HepG2 (cell line): ENCODE results near the gene TOP1. TPM values are rescaled to one million over a fixed set of nuclear protein-coding genes. Genes with fewer than 3 reads are reported as not detected.

Experiments used
- ATAC-seq: fragments of 200-7000 bp; cut with Tn5 transposase; 3 replicates; pipeline ENCODE4 v1.9.1; 2020; ENCODE audit warnings: mild to moderate bottlenecking, moderate library complexity
- BruUV-seq: library from RNA; stranded (reverse); fragments of 400-500 nt; replicated peaks from 2 replicates; lab custom pipeline; 2021; lab: Mats Ljungman, UMichigan
- CTCF ChIA-PET: fragments of 300-600 bp; formaldehyde crosslinking; extraction: SDS; loops from one replicate; lab custom pipeline; 2021; ENCODE audit warnings: low total read pairs, inconsistent platforms, low intra/inter-chr PET ratio; lab: Yijun Ruan, JAX
- POLR2A ChIA-PET: fragments of 350-600 bp; sonication (Branson Sonifier 250); formaldehyde crosslinking; loops from one replicate; lab custom pipeline; 2020; ENCODE audit warnings: antibody characterized with exemption, inconsistent platforms; lab: Yijun Ruan, JAX
- DNase-seq: peaks from one replicate; pipeline ENCODE4 v3.0.0-alpha.2; 2015; ENCODE audit warnings: low spot score
- FAIRE-seq: peaks from 3 replicates; lab custom pipeline; 2011; peaks lifted over from hg19 to GRCh38; lab: Jason Lieb, UNC
- H2AFZ ChIP-seq: one replicate; pipeline ENCODE4 v1.6.1; 2011; ENCODE audit warnings: low read length, inconsistent platforms
- H3K27ac ChIP-seq: fragments of 300-600 bp; 3 replicates; pipeline ENCODE4 v1.8.0; 2011; ENCODE audit warnings: mixed run types, mild to moderate bottlenecking, mixed read lengths, low read length, inconsistent platforms; ENCODE audit not compliant: insufficient read depth; ENCODE audit errors: extremely low read length
- H3K27me3 ChIP-seq, 2 experiments: fragments of 200-600 bp in 1 of 2; 2 replicates in 1 of 2; 3 replicates in 1 of 2; pipeline versions ENCODE4 v1.6.0 to v1.8.0; 2011; ENCODE audit warnings: low read length in 2 of 2, mild to moderate bottlenecking in 2 of 2, moderate library complexity in 2 of 2, inconsistent platforms in 1 of 2; ENCODE audit not compliant: insufficient read depth in 2 of 2, control insufficient read depth in 1 of 2
- H3K36me3 ChIP-seq, 2 experiments: fragments of 200-600 bp in 1 of 2; replicated peaks in 1 of 2; 2 replicates in 1 of 2; 3 replicates in 1 of 2; pipeline versions ENCODE4 v1.5.1 to v1.8.0; 2011; ENCODE audit warnings: low read length in 2 of 2, inconsistent platforms in 1 of 2; ENCODE audit not compliant: insufficient read depth in 2 of 2, control insufficient read depth in 1 of 2
- H3K4me1 ChIP-seq: 2 replicates; pipeline ENCODE4 v1.5.1; 2012; ENCODE audit warnings: low read length, inconsistent platforms; ENCODE audit not compliant: insufficient read depth
- H3K4me2 ChIP-seq: 2 replicates; pipeline ENCODE4 v1.6.0; 2011; ENCODE audit warnings: low read depth, low read length, inconsistent platforms
- H3K4me3 ChIP-seq, 3 experiments: fragments of 200-600 bp in 1 of 3; sonication (generic), shearing (Covaris generic) in 1 of 3; replicated peaks in 1 of 3; 2 replicates each; pipeline ENCODE4 v1.5.1; 2011 to 2016; ENCODE audit warnings: low read length in 3 of 3, inconsistent platforms in 2 of 3, low read depth in 2 of 3, mild to moderate bottlenecking in 2 of 3, control low read depth in 1 of 3, mixed read lengths in 1 of 3; ENCODE audit not compliant: insufficient read depth in 1 of 3
- H3K79me2 ChIP-seq: one replicate; pipeline ENCODE4 v1.6.1; 2011; ENCODE audit warnings: low read length, inconsistent platforms; ENCODE audit not compliant: insufficient read depth
- H3K9ac ChIP-seq: 2 replicates; pipeline ENCODE4 v1.6.0; 2011; ENCODE audit warnings: mild to moderate bottlenecking, low read depth, low read length, inconsistent platforms; ENCODE audit not compliant: insufficient read depth
- H3K9me3 ChIP-seq: 2 replicates; pipeline ENCODE4 v1.5.1; 2012; ENCODE audit warnings: mild to moderate bottlenecking, low read length
- H4K20me1 ChIP-seq: 2 replicates; pipeline ENCODE4 v1.6.0; 2011; ENCODE audit warnings: inconsistent platforms, mild to moderate bottlenecking, low read length, moderate library complexity; ENCODE audit not compliant: insufficient read depth
- CEBPB ChIP-seq: IDR thresholded peaks from 2 replicates; pipeline ENCODE4 v1.6.1; 2011; ENCODE audit warnings: low read depth, low read length, improper control_type of control experiment, borderline replicate concordance
- HMG20B ChIP-seq: conservative IDR thresholded peaks from 2 replicates; pipeline ENCODE4 v1.6.1; 2016; ENCODE audit warnings: missing genetic modification reagents, missing compliant biosample characterization
- KMT2B ChIP-seq: IDR thresholded peaks from 2 replicates; pipeline ENCODE4 v1.6.1; 2016; ENCODE audit warnings: missing genetic modification reagents, missing compliant biosample characterization
- MIXL1 ChIP-seq: IDR thresholded peaks from 2 replicates; pipeline ENCODE4 v1.6.1; 2016
- PHF21A ChIP-seq: sonication (generic); formaldehyde crosslinking; IDR thresholded peaks from 2 replicates; pipeline ENCODE4 v1.5.0; 2020; ENCODE audit warnings: mild to moderate bottlenecking, missing genetic modification reagents
- PPARG ChIP-seq: conservative IDR thresholded peaks from 2 replicates; pipeline ENCODE4 v1.6.1; 2016; ENCODE audit warnings: missing biosample characterization, missing genetic modification reagents
- RORA ChIP-seq: sonication (generic); formaldehyde crosslinking; IDR thresholded peaks from 2 replicates; pipeline ENCODE4 v1.5.0; 2020; ENCODE audit warnings: mild to moderate bottlenecking, missing genetic modification reagents, moderate library complexity
- SAP130 ChIP-seq: IDR thresholded peaks from 2 replicates; pipeline ENCODE4 v1.6.1; 2016; ENCODE audit warnings: low read depth
- SATB2 ChIP-seq: sonication (generic); formaldehyde crosslinking; IDR thresholded peaks from 2 replicates; pipeline ENCODE4 v1.5.0; 2020; ENCODE audit warnings: missing genetic modification reagents
- SMYD3 ChIP-seq: sonication (generic); formaldehyde crosslinking; IDR thresholded peaks from 2 replicates; pipeline ENCODE4 v1.8.1; 2023; ENCODE audit warnings: mild to moderate bottlenecking, missing genetic modification reagents
- SUZ12 ChIP-seq: fragments of 150-350 bp; IDR thresholded peaks from 2 replicates; pipeline ENCODE4 v1.6.1; 2014; ENCODE audit warnings: low read depth, low read length
- ZFYVE20 ChIP-seq: sonication (generic); formaldehyde crosslinking; IDR thresholded peaks from 2 replicates; pipeline ENCODE4 v1.8.0; 2023; ENCODE audit warnings: low read depth, mild to moderate bottlenecking, moderate library complexity, missing genetic modification reagents, borderline replicate concordance
- ZHX2 ChIP-seq, 2 experiments: sonication (generic) in 1 of 2; formaldehyde crosslinking in 1 of 2; IDR thresholded peaks; 2 replicates each; pipeline versions ENCODE4 v1.6.1 to v1.9.0; 2014 to 2022; ENCODE audit warnings: antibody characterized with exemption in 1 of 2, borderline replicate concordance in 1 of 2, inconsistent platforms in 1 of 2, low read depth in 1 of 2, missing genetic modification reagents in 1 of 2
- ZNF12 ChIP-seq: sonication (generic); formaldehyde crosslinking; IDR thresholded peaks from 2 replicates; pipeline ENCODE4 v1.5.0; 2020; ENCODE audit warnings: missing genetic modification reagents
- ZNF580 ChIP-seq: IDR thresholded peaks from 2 replicates; pipeline ENCODE4 v1.6.1; 2016; ENCODE audit warnings: low read depth, borderline replicate concordance
- ZNF878 ChIP-seq: sonication (generic); formaldehyde crosslinking; IDR thresholded peaks from 2 replicates; pipeline ENCODE4 v1.8.1; 2023; ENCODE audit warnings: mild to moderate bottlenecking, missing genetic modification reagents, moderate library complexity
- WGBS: methylation state at CpG from one replicate; pipeline ENCODE4 v1.1.6; 2017; ENCODE audit warnings: low lambda C conversion rate; 5-methylcytosine and 5-hydroxymethylcytosine counted together
- in situ Hi-C: cut with HindIII; loops from 2 replicates; pipeline ENCODE4 v1.10.0; 2017; ENCODE audit warnings: low pct_unique_long_range_greater_than_20kb; ENCODE audit not compliant: extremely low pct_ligation_motif_present
- intact Hi-C: fragments of 100-400 bp; cut with micrococcal nuclease; formaldehyde crosslinking; loops from one replicate; pipeline ENCODE4 v1.10.0; 2022; ENCODE audit not compliant: unreplicated experiment
- polyA plus RNA-seq, 8 experiments: library from polyadenylated mRNA; depleted of rRNA in 3 of 8; stranded (reverse) in 7 of 8; unstranded in 1 of 8; fragments of >200 nt; fragmentation: Illumina TruSeq in 4 of 8; extraction: Trizol in 4 of 8; gene quantifications; 2 replicates each; pipeline versions ENCODE4 v1.2.1 to v1.2.3, GENCODE V29; 2011 to 2016; ENCODE audit warnings: low read depth in 4 of 8, missing spikeins in 1 of 8, mixed read lengths in 1 of 8; ENCODE audit not compliant: insufficient read depth in 1 of 8
- total RNA-seq, 5 experiments: library from RNA; depleted of rRNA; stranded (reverse); fragments of >200 nt; fragmentation: Illumina TruSeq; extraction: Trizol; gene quantifications; 2 replicates each; pipeline ENCODE4 v1.2.3, GENCODE V29; 2016; ENCODE audit warnings: low read depth in 1 of 5
- TF ChIP-seq, protein P1 (sequence below): IDR thresholded peaks from 2 replicates; pipeline ENCODE4 v1.6.1; 2016; ENCODE audit warnings: mild to moderate bottlenecking

TOP1 gene
- total and polyA plus RNA-seq, 2 of the 13 experiments (the other 11 are each of a cell fraction or from before 2014, with no cell fraction given) = 10.2 to 19.4 TPM

DNA sequence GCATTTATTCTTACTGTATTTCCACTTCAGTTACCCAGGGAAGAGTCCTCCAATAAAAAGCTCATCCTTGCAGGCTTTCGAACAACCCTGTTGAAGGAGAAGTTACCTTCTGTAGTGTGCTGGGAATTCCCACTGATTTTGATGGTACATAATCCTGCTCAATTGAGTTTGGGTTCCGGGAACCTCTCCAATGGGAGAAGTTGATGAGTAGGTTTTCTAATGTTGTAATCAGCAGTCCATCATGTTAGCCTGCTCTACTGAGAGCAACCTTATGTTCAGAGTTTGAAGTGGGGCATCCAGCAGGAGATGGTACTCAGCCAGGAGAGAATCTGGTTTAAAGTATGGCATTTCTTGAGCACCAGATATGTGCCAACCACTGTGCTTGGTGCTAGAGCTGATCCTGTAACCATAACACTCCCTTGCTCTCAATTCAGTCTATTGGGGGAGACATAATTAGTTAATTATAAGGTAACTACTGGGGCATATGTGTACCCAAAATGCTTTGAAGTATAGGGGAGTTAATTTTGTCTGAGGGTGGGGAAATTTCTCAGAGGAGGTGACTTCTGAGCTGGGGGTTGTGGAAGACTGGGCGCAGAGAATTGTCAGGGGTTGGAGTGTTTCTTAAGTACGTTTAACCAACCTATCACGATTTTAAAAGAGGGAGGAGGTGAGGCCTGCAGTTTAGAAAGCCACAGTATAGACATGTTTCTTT, 2.1 kb downstream of the TOP1 start:
- intact Hi-C loops = no loop called here
- POLR2A ChIA-PET = interaction anchor here (0.6 to 2.1 kb wide), 4 partner anchors 10 to 25 kb away, joined by 3 to 5 read pairs (median 3); no protein-coding TSS in a partner anchor
- BruUV-seq = no TSS peak
- TF ChIP-seq RORA (CRISPR knock-in tag) (no peak), SMYD3 (peak; percentile 69; the same call in 1 of the 2 replicates), ZNF878 (CRISPR knock-in tag) (0 out of 2 replicates have a peak, but pooled peaks have one; percentile 10), SAP130 (peak; percentile 18), HMG20B (0 out of 2 replicates have a peak, but pooled peaks have one; percentile 33), CEBPB (no peak), KMT2B (CRISPR knock-in tag) (0 out of 2 replicates have a peak, but pooled peaks have one; percentile 14), ZNF12 (no peak), ZFYVE20 (CRISPR knock-in tag) (no peak), PHF21A (CRISPR knock-in tag) (peak; percentile 28; the same call in 1 of the 2 replicates), ZNF580 (0 out of 2 replicates have a peak, but pooled peaks have one; percentile 45), SUZ12 (no peak), ZHX2 (IDR thresholded peaks at IDR 0.05; ENCODE audit: low read depth) (no peak), ZHX2 (CRISPR knock-in tag; IDR thresholded peaks at IDR 0.05; ENCODE audit: borderline replicate concordance) (no peak), SATB2 (CRISPR knock-in tag) (no peak), PPARG (CRISPR knock-in tag) (0 out of 2 replicates have a peak, but pooled peaks have one; percentile 8), MIXL1 (CRISPR knock-in tag) (0 out of 2 replicates have a peak, but pooled peaks have one; percentile 17)
- TF ChIP-seq, protein P1, sequence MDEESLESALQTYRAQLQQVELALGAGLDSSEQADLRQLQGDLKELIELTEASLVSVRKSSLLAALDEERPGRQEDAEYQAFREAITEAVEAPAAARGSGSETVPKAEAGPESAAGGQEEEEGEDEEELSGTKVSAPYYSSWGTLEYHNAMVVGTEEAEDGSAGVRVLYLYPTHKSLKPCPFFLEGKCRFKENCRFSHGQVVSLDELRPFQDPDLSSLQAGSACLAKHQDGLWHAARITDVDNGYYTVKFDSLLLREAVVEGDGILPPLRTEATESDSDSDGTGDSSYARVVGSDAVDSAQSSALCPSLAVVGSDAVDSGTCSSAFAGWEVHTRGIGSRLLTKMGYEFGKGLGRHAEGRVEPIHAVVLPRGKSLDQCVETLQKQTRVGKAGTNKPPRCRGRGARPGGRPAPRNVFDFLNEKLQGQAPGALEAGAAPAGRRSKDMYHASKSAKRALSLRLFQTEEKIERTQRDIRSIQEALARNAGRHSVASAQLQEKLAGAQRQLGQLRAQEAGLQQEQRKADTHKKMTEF (CRISPR knock-in tag) = 0 out of 2 replicates have a peak, but pooled peaks have one; percentile 24

More for the DNA sequence above, 2.1 kb downstream of the TOP1 start:
- DNase-seq = peak; percentile 24
- Histone ChIP-seq H2AFZ (no peak overlapping the region), H3K9ac (peak overlapping the region; percentile 98), H3K4me1 (peaks cover 74% of the 10 kb centered on the region), H3K36me3 (peaks cover 4% of the 10 kb centered on the region in 2 experiments; a peak in 1 of 5 replicates), H3K9me3 (no peaks in the 10 kb centered on the region), H3K4me2 (peak overlapping the region; percentile 94), H4K20me1 (peaks cover 37% of the 10 kb centered on the region), H3K4me3 (peak overlapping the region; percentile 91 to 95 (median 95)), H3K27me3 (no peaks in the 10 kb centered on the region), H3K79me2 (peaks cover 69% of the 10 kb centered on the region), H3K27ac (no peak overlapping the region)
- in situ Hi-C loops = no loop called here
- ATAC-seq = no peak
- 63% methylated on average over 5 of the region's 5 CpGs for WGBS
- FAIRE-seq = no peak
- CTCF ChIA-PET = no interaction called here
